Panc1 (cell line): ENCODE measurements around the gene YBEY. TPM values are rescaled to one million over a fixed set of nuclear protein-coding genes. Genes with fewer than 3 reads are reported as not detected.

Experiments
- ATAC-seq: fragments of 200-7000 bp; cut with Tn5 transposase; 2 replicates; pipeline ENCODE4 v1.9.1; 2020; ENCODE audit warnings: mild to moderate bottlenecking, moderate library complexity
- BruUV-seq: library from RNA; stranded (reverse); fragments of 400-500 nt; replicated peaks from 2 replicates; lab custom pipeline; 2021; lab: Mats Ljungman, UMichigan
- CTCF ChIA-PET: fragments of 300-600 bp; sonication (Branson Sonifier 250); formaldehyde crosslinking; loops from one replicate; lab custom pipeline; 2022; ENCODE audit warnings: antibody characterized with exemption; lab: Charles Lee
- POLR2A ChIA-PET: fragments of 300-600 bp; sonication (Branson Sonifier 250); formaldehyde crosslinking; loops from one replicate; lab custom pipeline; 2022; ENCODE audit warnings: antibody characterized with exemption; lab: Charles Lee
- DNase-seq: peaks from one replicate; pipeline ENCODE4 v3.0.0-alpha.2; 2010; ENCODE audit warnings: low read depth, low spot score
- H3K27ac ChIP-seq: 2 replicates; pipeline ENCODE4 v1.5.1; 2011; ENCODE audit warnings: mild to moderate bottlenecking, low read length, inconsistent platforms
- H3K27me3 ChIP-seq: fragments of 200-500 bp; sonication (Bioruptor generic); 2 replicates; pipeline ENCODE4 v1.6.0; 2014; ENCODE audit warnings: low read length, inconsistent platforms; ENCODE audit not compliant: control insufficient read depth, insufficient read depth
- H3K36me3 ChIP-seq: fragments of 200-500 bp; sonication (Bioruptor generic); 2 replicates; pipeline ENCODE4 v1.5.1; 2014; ENCODE audit warnings: inconsistent platforms, mild to moderate bottlenecking, low read length, moderate library complexity; ENCODE audit not compliant: control insufficient read depth, insufficient read depth
- H3K4me1 ChIP-seq: 2 replicates; pipeline ENCODE4 v1.5.1; 2011; ENCODE audit warnings: inconsistent platforms, mild to moderate bottlenecking, low read length, moderate library complexity; ENCODE audit not compliant: control insufficient read depth, insufficient read depth
- H3K4me3 ChIP-seq, 2 experiments: 2 replicates each; pipeline ENCODE4 v1.5.1; 2011 to 2012; ENCODE audit warnings: low read depth in 2 of 2, low read length in 2 of 2, mild to moderate bottlenecking in 2 of 2, inconsistent platforms in 1 of 2, moderate library complexity in 1 of 2
- H3K9me3 ChIP-seq: fragments of 200-500 bp; sonication (Bioruptor generic); 2 replicates; pipeline ENCODE4 v1.5.1; 2014; ENCODE audit warnings: low read depth, mild to moderate bottlenecking, inconsistent platforms, low read length, moderate library complexity; ENCODE audit not compliant: control insufficient read depth, insufficient read depth
- POLR2AphosphoS5 ChIP-seq: IDR thresholded peaks from 2 replicates; pipeline ENCODE4 v1.6.1; 2012; ENCODE audit warnings: mild to moderate bottlenecking, low read depth, low read length, moderate library complexity
- SIN3A ChIP-seq: IDR thresholded peaks from 2 replicates; pipeline ENCODE4 v1.6.1; 2012; ENCODE audit warnings: low read depth, mild to moderate bottlenecking, low read length, moderate library complexity, borderline replicate concordance; ENCODE audit not compliant: insufficient read depth
- TCF7L2 ChIP-seq: IDR thresholded peaks from 2 replicates; pipeline ENCODE4 v1.6.1; 2011; ENCODE audit warnings: mild to moderate bottlenecking, low read depth, low read length, inconsistent platforms
- in situ Hi-C: cut with HindIII; loops from 2 replicates; pipeline ENCODE4 v1.10.0; 2016; ENCODE audit warnings: low sequenced_read_pairs, low pct_unique_long_range_greater_than_20kb
- intact Hi-C: fragments of 100-400 bp; cut with micrococcal nuclease; formaldehyde crosslinking; loops from one replicate; pipeline ENCODE4 v1.10.0; 2022; ENCODE audit not compliant: unreplicated experiment
- total RNA-seq: library from RNA; stranded (reverse); gene quantifications from one replicate; pipeline ENCODE4 v1.2.1, GENCODE V29; 2021; ENCODE audit not compliant: unreplicated experiment
- TF ChIP-seq, protein P1 (sequence below): fragments of 450-650 bp; IDR thresholded peaks from 2 replicates; pipeline ENCODE4 v1.5.1; 2017; ENCODE audit warnings: mild to moderate bottlenecking
- TF ChIP-seq, protein P2 (sequence below), 2 experiments: IDR thresholded peaks; 2 replicates each; pipeline ENCODE4 v1.6.1; 2011 to 2012; ENCODE audit warnings: low read depth in 2 of 2, control low read depth in 1 of 2, low read length in 1 of 2, mild to moderate bottlenecking in 1 of 2, moderate library complexity in 1 of 2; ENCODE audit not compliant: insufficient read depth in 1 of 2

The YBEY gene
- total RNA-seq, 1 experiment from 2014 or later: 10.7 TPM

DNA sequence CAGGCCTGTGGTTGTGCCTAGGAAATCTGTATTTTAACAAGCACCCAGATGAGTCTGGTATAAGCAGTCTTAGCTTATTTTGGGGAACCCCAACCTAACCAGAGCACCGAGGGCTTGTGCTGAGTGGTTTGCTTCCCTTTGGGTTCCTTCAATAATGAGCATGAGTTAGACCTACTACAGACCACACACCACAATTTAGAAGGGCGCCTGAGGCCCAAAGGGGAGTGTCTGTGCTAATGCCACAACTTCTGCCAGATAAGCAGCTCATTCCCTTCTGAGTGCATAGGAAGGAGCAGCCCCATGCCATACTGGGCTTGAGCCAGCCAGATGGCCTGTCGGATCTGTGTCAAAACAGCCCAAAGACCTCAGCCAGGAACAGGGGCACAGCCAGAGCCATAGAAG, 42.2 kb upstream of the YBEY start:
- in situ Hi-C loops: no loop called here
- TF ChIP-seq POLR2AphosphoS5: no peak
- TF ChIP-seq, protein P1, sequence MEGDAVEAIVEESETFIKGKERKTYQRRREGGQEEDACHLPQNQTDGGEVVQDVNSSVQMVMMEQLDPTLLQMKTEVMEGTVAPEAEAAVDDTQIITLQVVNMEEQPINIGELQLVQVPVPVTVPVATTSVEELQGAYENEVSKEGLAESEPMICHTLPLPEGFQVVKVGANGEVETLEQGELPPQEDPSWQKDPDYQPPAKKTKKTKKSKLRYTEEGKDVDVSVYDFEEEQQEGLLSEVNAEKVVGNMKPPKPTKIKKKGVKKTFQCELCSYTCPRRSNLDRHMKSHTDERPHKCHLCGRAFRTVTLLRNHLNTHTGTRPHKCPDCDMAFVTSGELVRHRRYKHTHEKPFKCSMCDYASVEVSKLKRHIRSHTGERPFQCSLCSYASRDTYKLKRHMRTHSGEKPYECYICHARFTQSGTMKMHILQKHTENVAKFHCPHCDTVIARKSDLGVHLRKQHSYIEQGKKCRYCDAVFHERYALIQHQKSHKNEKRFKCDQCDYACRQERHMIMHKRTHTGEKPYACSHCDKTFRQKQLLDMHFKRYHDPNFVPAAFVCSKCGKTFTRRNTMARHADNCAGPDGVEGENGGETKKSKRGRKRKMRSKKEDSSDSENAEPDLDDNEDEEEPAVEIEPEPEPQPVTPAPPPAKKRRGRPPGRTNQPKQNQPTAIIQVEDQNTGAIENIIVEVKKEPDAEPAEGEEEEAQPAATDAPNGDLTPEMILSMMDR: no peak
- TF ChIP-seq SIN3A: no peak
- no peak for TF ChIP-seq TCF7L2
- TF ChIP-seq, protein P2, sequence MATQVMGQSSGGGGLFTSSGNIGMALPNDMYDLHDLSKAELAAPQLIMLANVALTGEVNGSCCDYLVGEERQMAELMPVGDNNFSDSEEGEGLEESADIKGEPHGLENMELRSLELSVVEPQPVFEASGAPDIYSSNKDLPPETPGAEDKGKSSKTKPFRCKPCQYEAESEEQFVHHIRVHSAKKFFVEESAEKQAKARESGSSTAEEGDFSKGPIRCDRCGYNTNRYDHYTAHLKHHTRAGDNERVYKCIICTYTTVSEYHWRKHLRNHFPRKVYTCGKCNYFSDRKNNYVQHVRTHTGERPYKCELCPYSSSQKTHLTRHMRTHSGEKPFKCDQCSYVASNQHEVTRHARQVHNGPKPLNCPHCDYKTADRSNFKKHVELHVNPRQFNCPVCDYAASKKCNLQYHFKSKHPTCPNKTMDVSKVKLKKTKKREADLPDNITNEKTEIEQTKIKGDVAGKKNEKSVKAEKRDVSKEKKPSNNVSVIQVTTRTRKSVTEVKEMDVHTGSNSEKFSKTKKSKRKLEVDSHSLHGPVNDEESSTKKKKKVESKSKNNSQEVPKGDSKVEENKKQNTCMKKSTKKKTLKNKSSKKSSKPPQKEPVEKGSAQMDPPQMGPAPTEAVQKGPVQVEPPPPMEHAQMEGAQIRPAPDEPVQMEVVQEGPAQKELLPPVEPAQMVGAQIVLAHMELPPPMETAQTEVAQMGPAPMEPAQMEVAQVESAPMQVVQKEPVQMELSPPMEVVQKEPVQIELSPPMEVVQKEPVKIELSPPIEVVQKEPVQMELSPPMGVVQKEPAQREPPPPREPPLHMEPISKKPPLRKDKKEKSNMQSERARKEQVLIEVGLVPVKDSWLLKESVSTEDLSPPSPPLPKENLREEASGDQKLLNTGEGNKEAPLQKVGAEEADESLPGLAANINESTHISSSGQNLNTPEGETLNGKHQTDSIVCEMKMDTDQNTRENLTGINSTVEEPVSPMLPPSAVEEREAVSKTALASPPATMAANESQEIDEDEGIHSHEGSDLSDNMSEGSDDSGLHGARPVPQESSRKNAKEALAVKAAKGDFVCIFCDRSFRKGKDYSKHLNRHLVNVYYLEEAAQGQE (IDR thresholded peaks at IDR 0.05; ENCODE audit: insufficient read depth in 1 of 2, low read depth in 2 of 2, low read length in 1 of 2): no peak
- Histone ChIP-seq H3K9me3 (no peaks in the 10 kb centered on the region), H3K4me3 (no peak overlapping the region), H3K36me3 (peaks cover 3% of the 10 kb centered on the region), H3K27me3 (no peaks in the 10 kb centered on the region), H3K27ac (no peak overlapping the region), H3K4me1 (no peaks in the 10 kb centered on the region)
- no TSS peak for BruUV-seq
- CTCF ChIA-PET: no interaction called here
- POLR2A ChIA-PET: no interaction called here
- ATAC-seq: no peak
- intact Hi-C loops: no loop called here
- DNase-seq: no peak

DNA sequence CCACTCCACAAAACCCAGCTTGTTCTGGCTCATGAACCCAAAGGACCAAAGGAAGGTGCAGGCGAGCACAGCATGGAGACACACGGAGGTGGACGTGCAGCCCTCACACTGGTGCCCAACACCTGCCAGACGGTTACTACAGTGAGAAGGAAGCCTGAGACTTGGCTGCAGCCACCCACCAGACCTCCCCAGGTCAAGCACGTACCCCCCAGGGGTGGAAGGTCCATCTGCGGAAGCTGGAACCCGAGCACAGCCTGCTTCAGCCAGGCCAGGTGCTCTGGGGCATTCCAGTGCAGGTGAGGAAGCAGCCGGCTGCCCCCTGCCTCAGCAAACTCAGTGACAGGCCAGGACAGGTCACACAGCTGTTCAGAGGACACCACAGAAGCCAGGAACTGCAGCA, 41.5 kb upstream of the YBEY start:
- in situ Hi-C loops (no loop called here), intact Hi-C loops (no loop called here)
- Histone ChIP-seq H3K9me3 (no peaks in the 10 kb centered on the region), H3K4me3 (no peak overlapping the region), H3K27me3 (no peaks in the 10 kb centered on the region), H3K27ac (no peak overlapping the region), H3K36me3 (peaks cover 3% of the 10 kb centered on the region), H3K4me1 (no peaks in the 10 kb centered on the region)
- ChIA-PET CTCF (no interaction called here), POLR2A (no interaction called here)
- DNase-seq: no peak
- ATAC-seq: no peak
- BruUV-seq: no TSS peak
- TF ChIP-seq POLR2AphosphoS5 (no peak), SIN3A (no peak), TCF7L2 (no peak)
- TF ChIP-seq, protein P2 (IDR thresholded peaks at IDR 0.05; ENCODE audit: insufficient read depth in 1 of 2, low read depth in 2 of 2, low read length in 1 of 2): no peak
- TF ChIP-seq, protein P1: no peak
